A549 (cell line): ENCODE data around the gene LAMP1. TPM values are rescaled to one million over a fixed set of nuclear protein-coding genes. Genes with fewer than 3 reads are reported as not detected.

Source experiments
- ATAC-seq, 2 experiments: fragments of 200-7000 bp in 1 of 2; fragments of >200 bp in 1 of 2; cut with Nextera tagmentation in 1 of 2; cut with Tn5 transposase in 1 of 2; 3 replicates each; pipeline versions ENCODE4 v1.8.0 to v1.9.1; 2018 to 2020; ENCODE audit warnings: mild to moderate bottlenecking in 1 of 2, moderate library complexity in 1 of 2
- CTCF ChIA-PET: fragments of 300-600 bp; sonication (Branson Sonifier 250); formaldehyde crosslinking; extraction: SDS; loops from one replicate; lab custom pipeline; 2021; ENCODE audit warnings: antibody characterized with exemption, inconsistent platforms; lab: Yijun Ruan, JAX
- POLR2A ChIA-PET: fragments of 350-600 bp; formaldehyde crosslinking; extraction: SDS; loops from one replicate; lab custom pipeline; 2021; ENCODE audit warnings: antibody characterized with exemption, inconsistent platforms; lab: Yijun Ruan, JAX
- DNase-seq, 2 experiments: peaks; one replicate each; pipeline versions ENCODE4 v3.0.0 to v3.0.0-alpha.2; 2011 to 2016; ENCODE audit warnings: low read depth in 1 of 2, low spot score in 1 of 2
- FAIRE-seq: peaks from 2 replicates; lab custom pipeline; 2011; peaks lifted over from hg19 to GRCh38; lab: Jason Lieb, UNC
- H3K27ac ChIP-seq, 2 experiments: fragments of >200 bp; sonication (Bioruptor Twin); formaldehyde crosslinking; 3 replicates each; pipeline ENCODE4 v1.5.1; 2016 to 2017
- H3K4me1 ChIP-seq: fragments of >200 bp; sonication (Bioruptor Twin); formaldehyde crosslinking; 3 replicates; pipeline ENCODE4 v1.6.1; 2016
- H3K4me2 ChIP-seq: fragments of >200 bp; sonication (Bioruptor Twin); formaldehyde crosslinking; 3 replicates; pipeline ENCODE4 v1.6.1; 2016
- H3K4me3 ChIP-seq: fragments of >200 bp; sonication (Bioruptor Twin); formaldehyde crosslinking; 3 replicates; pipeline ENCODE4 v1.5.1; 2016
- H3K9me3 ChIP-seq: fragments of >200 bp; sonication (Bioruptor Twin); formaldehyde crosslinking; 3 replicates; pipeline ENCODE4 v1.6.1; 2016
- BHLHE40 ChIP-seq: IDR thresholded peaks from 2 replicates; pipeline ENCODE4 v1.6.1; 2012; ENCODE audit warnings: low read depth, low read length, inconsistent platforms
- CBX2 ChIP-seq: fragments of 200-600 bp; sonication (generic); IDR thresholded peaks from 2 replicates; pipeline ENCODE4 v1.6.1; 2016; ENCODE audit warnings: low read depth, mild to moderate bottlenecking, borderline replicate concordance
- CEBPB ChIP-seq, 2 experiments: fragments of >200 bp in 1 of 2; sonication (Bioruptor Twin) in 1 of 2; formaldehyde crosslinking in 1 of 2; IDR thresholded peaks; 2 replicates each; pipeline ENCODE4 v1.6.1; 2012 to 2016
- CHD2 ChIP-seq: fragments of 150-350 bp; IDR thresholded peaks from 2 replicates; pipeline ENCODE4 v1.6.1; 2014; ENCODE audit warnings: low read length; ENCODE audit not compliant: partially characterized antibody
- E2F6 ChIP-seq: IDR thresholded peaks from 2 replicates; pipeline ENCODE4 v1.6.1; 2012; ENCODE audit warnings: low read depth, borderline replicate concordance
- EHMT2 ChIP-seq: fragments of 200-600 bp; sonication (generic); IDR thresholded peaks from 2 replicates; pipeline ENCODE4 v1.6.1; 2016; ENCODE audit warnings: antibody characterized with exemption, low read depth, mild to moderate bottlenecking, moderate library complexity
- GATA3 ChIP-seq: IDR thresholded peaks from 2 replicates; pipeline ENCODE4 v1.6.1; 2012; ENCODE audit warnings: borderline replicate concordance
- HDAC2 ChIP-seq: fragments of 200-600 bp; sonication (generic); IDR thresholded peaks from 2 replicates; pipeline ENCODE4 v1.6.1; 2016
- HMGXB4 ChIP-seq: fragments of 250-450 bp; sonication (Bioruptor Pico); IDR thresholded peaks from 2 replicates; pipeline ENCODE4 v1.5.0; 2021; ENCODE audit warnings: mild to moderate bottlenecking, moderate library complexity, borderline replicate concordance
- HOXA7 ChIP-seq: fragments of 250-450 bp; sonication (Bioruptor Pico); IDR thresholded peaks from 2 replicates; pipeline ENCODE4 v1.5.0; 2020; ENCODE audit warnings: mild to moderate bottlenecking, moderate library complexity
- JUN ChIP-seq, 2 experiments: fragments of >200 bp; sonication (Bioruptor Twin); formaldehyde crosslinking; IDR thresholded peaks; 2 replicates in 1 of 2; 3 replicates in 1 of 2; pipeline ENCODE4 v1.6.1; 2016 to 2017
- JUNB ChIP-seq: fragments of >200 bp; sonication (Bioruptor Twin); formaldehyde crosslinking; IDR thresholded peaks from 2 replicates; pipeline ENCODE4 v1.6.1; 2016
- KDM1A ChIP-seq: fragments of 200-600 bp; sonication (generic); IDR thresholded peaks from 2 replicates; pipeline ENCODE4 v1.6.1; 2016; ENCODE audit warnings: low read depth, mild to moderate bottlenecking
- KDM5A ChIP-seq: fragments of 200-600 bp; sonication (generic); IDR thresholded peaks from 2 replicates; pipeline ENCODE4 v1.6.1; 2016; ENCODE audit warnings: antibody characterized with exemption, mild to moderate bottlenecking
- MAX ChIP-seq: IDR thresholded peaks from 2 replicates; pipeline ENCODE4 v1.6.1; 2012
- NFE2L2 ChIP-seq: fragments of 150-350 bp; conservative IDR thresholded peaks from 2 replicates; pipeline ENCODE4 v1.6.1; 2014; ENCODE audit warnings: low read length
- NPAS2 ChIP-seq: fragments of 250-450 bp; sonication (Bioruptor Pico); IDR thresholded peaks from 2 replicates; pipeline ENCODE4 v1.8.0; 2022; ENCODE audit warnings: mild to moderate bottlenecking, moderate library complexity, borderline replicate concordance
- NR3C1 ChIP-seq: fragments of >200 bp; sonication (Bioruptor Twin); formaldehyde crosslinking; IDR thresholded peaks from 3 replicates; pipeline ENCODE4 v1.6.1; 2017
- PBX3 ChIP-seq: IDR thresholded peaks from 2 replicates; pipeline ENCODE4 v1.6.1; 2012
- PHF8 ChIP-seq: fragments of 200-600 bp; sonication (generic); IDR thresholded peaks from 2 replicates; pipeline ENCODE4 v1.6.1; 2016; ENCODE audit warnings: low read depth, mild to moderate bottlenecking, antibody characterized with exemption, moderate library complexity, borderline replicate concordance
- POLR2A ChIP-seq: IDR thresholded peaks from 2 replicates; pipeline ENCODE4 v1.6.1; 2012; ENCODE audit warnings: mild to moderate bottlenecking, low read length
- RFX5 ChIP-seq: fragments of 450-650 bp; IDR thresholded peaks from 2 replicates; pipeline ENCODE4 v1.7.1; 2014; ENCODE audit warnings: antibody characterized with exemption, mild to moderate bottlenecking, moderate library complexity
- SREBF2 ChIP-seq: fragments of 450-650 bp; IDR thresholded peaks from 2 replicates; pipeline ENCODE4 v1.6.1; 2014; ENCODE audit warnings: mild to moderate bottlenecking, moderate library complexity
- TP53 ChIP-seq: fragments of 250-450 bp; sonication (Bioruptor Pico); IDR thresholded peaks from 2 replicates; pipeline ENCODE4 v1.5.0; 2021; ENCODE audit warnings: mild to moderate bottlenecking, moderate library complexity
- USF2 ChIP-seq: fragments of 450-650 bp; IDR thresholded peaks from 2 replicates; pipeline ENCODE4 v1.6.1; 2014; ENCODE audit warnings: antibody characterized with exemption
- ZC3H11A ChIP-seq: fragments of 450-650 bp; IDR thresholded peaks from 2 replicates; pipeline ENCODE4 v1.6.1; 2014; ENCODE audit warnings: antibody characterized with exemption, mild to moderate bottlenecking
- ZSCAN20 ChIP-seq: fragments of 250-450 bp; sonication (Bioruptor Pico); IDR thresholded peaks from 2 replicates; pipeline ENCODE4 v1.8.0; 2022; ENCODE audit warnings: mild to moderate bottlenecking, moderate library complexity
- WGBS: methylation state at CpG from one replicate; pipeline ENCODE4 v1.1.6; 2017; ENCODE audit errors: missing lambda C conversion rate; 5-methylcytosine and 5-hydroxymethylcytosine counted together
- polyA plus RNA-seq, 4 experiments: library from polyadenylated mRNA; depleted of rRNA in 3 of 4; stranded (reverse); fragments of >200 nt; fragmentation: RNase III in 1 of 4; extraction: RNeasy Plus Mini Kit Qiagen cat#74134 plus additional on column Dnase treatment in 1 of 4; gene quantifications; 2 replicates in 3 of 4; 3 replicates in 1 of 4; pipeline ENCODE4 v1.2.3, GENCODE V29; 2011 to 2017

Gene LAMP1
- polyA plus RNA-seq, 2 of the 4 experiments (the other 2 are of a cell fraction): 58.7 to 114 TPM

GRCh38 chr13:113322890-113323651, 26.0 kb downstream of the LAMP1 start (continued):
- TF ChIP-seq MAX (no peak), JUNB (no peak)

GRCh38 chr13:113323869-113324268, 26.8 kb downstream of the LAMP1 start:
- H3K4me2 ChIP-seq: no peak overlapping the region
- H3K9me3 ChIP-seq: no peaks in the 10 kb centered on the region
- no peak overlapping the region for H3K27ac ChIP-seq
- POLR2A ChIA-PET: no interaction called here
- no peaks in the 10 kb centered on the region for H3K4me1 ChIP-seq
- CTCF ChIA-PET: interaction anchor here (0.8 to 1.2 kb wide), 2 partner anchors 11 to 49 kb away, joined by 3 to 4 read pairs; no protein-coding TSS in a partner anchor
- H3K4me3 ChIP-seq: no peak overlapping the region
- no peak for TF ChIP-seq CHD2
- no peak for TF ChIP-seq CEBPB (IDR thresholded peaks at IDR 0.05)
- TF ChIP-seq USF2: no peak
- TF ChIP-seq CBX2: no peak
- TF ChIP-seq HMGXB4 (CRISPR knock-in tag): no peak
- no peak for TF ChIP-seq TP53 (CRISPR knock-in tag)
- TF ChIP-seq HOXA7 (CRISPR knock-in tag): no peak
- no peak for TF ChIP-seq PBX3
- no peak for TF ChIP-seq GATA3
- no peak for TF ChIP-seq NR3C1
- no peak for TF ChIP-seq KDM5A
- TF ChIP-seq RFX5: no peak
- TF ChIP-seq SREBF2: no peak
- TF ChIP-seq, all 56 proteins: peak for 0
- DNase-seq (no peak), FAIRE-seq (no peak), ATAC-seq (no peak)
- 94% methylated on average over 6 of the region's 7 CpGs for WGBS

GRCh38 chr13:113324398-113324797, 27.4 kb downstream of the LAMP1 start:
- no peaks in the 10 kb centered on the region for H3K9me3 ChIP-seq
- ATAC-seq: no peak

More at GRCh38 chr13:113324398-113324797, 27.4 kb downstream of the LAMP1 start:
- ChIA-PET CTCF (interaction anchor here (0.8 to 1.2 kb wide), 2 partner anchors 12 to 49 kb away, joined by 3 to 4 read pairs; no protein-coding TSS in a partner anchor), POLR2A (no interaction called here)
- 92% methylated on average over 12 of the region's 12 CpGs for WGBS
- FAIRE-seq (no peak), DNase-seq (no peak)
- Histone ChIP-seq H3K4me2 (no peak overlapping the region), H3K27ac (no peak overlapping the region), H3K4me3 (no peak overlapping the region), H3K4me1 (no peaks in the 10 kb centered on the region)
- TF ChIP-seq POLR2A (no peak), GATA3 (no peak), JUN (IDR thresholded peaks at IDR 0.05) (no peak), CBX2 (no peak), KDM1A (no peak), HDAC2 (no peak), BHLHE40 (no peak), ZC3H11A (no peak), PHF8 (no peak), EHMT2 (no peak), E2F6 (no peak), NFE2L2 (no peak), ZSCAN20 (no peak), NPAS2 (no peak)
